Measurements from ENCODE around the gene CPZ. TPM values are rescaled to one million over a fixed set of nuclear protein-coding genes. Genes with fewer than 3 reads are reported as not detected.

The CPZ gene
- total and polyA plus RNA-seq, 10 of the 15 experiments (the other 5 are each of a cell fraction or from before 2014, with no cell fraction given), result not detected

GRCh38 chr4:8590546-8590880 is 2.1 kb upstream of the CPZ start:
- H2AFZ ChIP-seq (ENCODE audit: control insufficient read depth, low read depth, low read length), result no peak overlapping the region
- in situ Hi-C loops (cut with MboI) (loop anchor here (10.0 kb wide), 1 partner anchor 326 kb away; the partner anchor contains the start of gene HTRA3), intact Hi-C loops (cut with micrococcal nuclease; ENCODE audit: unreplicated experiment) (loop anchor here (10.0 kb wide), 1 partner anchor 346 kb away; no protein-coding TSS in a partner anchor)
- no peak overlapping the region for H3K27ac ChIP-seq (ENCODE audit: control insufficient read depth, insufficient read depth)
- TF ChIP-seq ZZZ3 (IDR thresholded peaks at IDR 0.05; ENCODE audit: control insufficient read depth, insufficient read length, low read depth) (no peak), TCF12 (IDR thresholded peaks at IDR 0.05; ENCODE audit: low read depth, low read length) (no peak), STAT1 (conservative IDR thresholded peaks at IDR 0.05) (no peak), SMARCA5 (IDR thresholded peaks at IDR 0.05) (no peak), SP1 (IDR thresholded peaks at IDR 0.05; ENCODE audit: low read depth, low read length) (no peak), EGR1 (IDR thresholded peaks at IDR 0.05; ENCODE audit: borderline replicate concordance in 1 of 2, low read depth in 2 of 2, low read length in 2 of 2) (no peak), HDAC6 (IDR thresholded peaks at IDR 0.05; ENCODE audit: unreplicated experiment) (no peak), MTA3 (IDR thresholded peaks at IDR 0.05; ENCODE audit: borderline replicate concordance, low read length) (no peak)
- 4% methylated on average over 5 of the region's 5 CpGs for WGBS (ENCODE audit: insufficient coverage, insufficient replicate concordance, low lambda C conversion rate, missing lambda C conversion rate)
- no peak overlapping the region for H3K4me3 ChIP-seq
- no TSS peak for BruUV-seq (replicated peaks)
- POLR2A ChIA-PET, result no interaction called here
- no peak for ATAC-seq
- CTCF ChIA-PET, result no interaction called here
- H3K79me2 ChIP-seq (ENCODE audit: control insufficient read depth, insufficient read depth, low read length), result no peaks in the 10 kb centered on the region
- SMC1A ChIA-PET (ENCODE audit: uncharacterized antibody, unreplicated experiment), result no interaction called here
- no peaks in the 10 kb centered on the region for H4K20me1 ChIP-seq (ENCODE audit: control insufficient read depth, insufficient read depth)
- RAD21 ChIA-PET (ENCODE audit: unreplicated experiment), result interaction anchor here (1.2 kb wide), 1 partner anchor 122 kb away, joined by 3 read pairs; no protein-coding TSS in a partner anchor
- DNase-seq (ENCODE audit: low read depth, low spot score), result no peak
- H3K4me1 ChIP-seq (ENCODE audit: control insufficient read depth, insufficient read depth, low read length), result no peaks in the 10 kb centered on the region
- no peaks in the 10 kb centered on the region for H3K9me3 ChIP-seq (replicated peaks; ENCODE audit: control insufficient read depth, insufficient read depth, low read length)
- no peaks in the 10 kb centered on the region for H3K36me3 ChIP-seq (ENCODE audit: control insufficient read depth in 2 of 2, insufficient read depth in 2 of 2, low read length in 1 of 2)
- FAIRE-seq, result no peak
- peaks cover 2 to 9% of the 10 kb centered on the region in 2 experiments; a peak in 3 of 4 replicates for H3K27me3 ChIP-seq (replicated peaks in 1 of 2; ENCODE audit: control insufficient read depth in 2 of 2, insufficient read depth in 2 of 2, low read length in 1 of 2)
- no peak overlapping the region for H3K9ac ChIP-seq (ENCODE audit: control insufficient read depth, insufficient read depth, low read length)
- no peak overlapping the region for H3K4me2 ChIP-seq (ENCODE audit: control insufficient read depth, insufficient read depth)

GRCh38 chr4:8591114-8591513 is 1.5 kb upstream of the CPZ start:
- ChIA-PET RAD21 (ENCODE audit: unreplicated experiment) (no interaction called here), SMC1A (ENCODE audit: uncharacterized antibody, unreplicated experiment) (interaction anchor here (0.5 kb wide), 1 partner anchor 24 kb away, joined by 4 read pairs; no protein-coding TSS in a partner anchor), POLR2A (no interaction called here), CTCF (interaction anchor here (1.5 kb wide), 1 partner anchor 122 kb away, joined by 9 read pairs; no protein-coding TSS in a partner anchor)
- Histone ChIP-seq H3K9ac (ENCODE audit: control insufficient read depth, insufficient read depth, low read length) (no peak overlapping the region), H3K4me3 (no peak overlapping the region), H4K20me1 (ENCODE audit: control insufficient read depth, insufficient read depth) (no peaks in the 10 kb centered on the region), H3K36me3 (ENCODE audit: control insufficient read depth in 2 of 2, insufficient read depth in 2 of 2, low read length in 1 of 2) (no peaks in the 10 kb centered on the region), H3K27ac (ENCODE audit: control insufficient read depth, insufficient read depth) (no peak overlapping the region), H3K4me2 (ENCODE audit: control insufficient read depth, insufficient read depth) (no peak overlapping the region), H2AFZ (ENCODE audit: control insufficient read depth, low read depth, low read length) (no peak overlapping the region), H3K79me2 (ENCODE audit: control insufficient read depth, insufficient read depth, low read length) (no peaks in the 10 kb centered on the region), H3K9me3 (replicated peaks; ENCODE audit: control insufficient read depth, insufficient read depth, low read length) (no peaks in the 10 kb centered on the region), H3K4me1 (ENCODE audit: control insufficient read depth, insufficient read depth, low read length) (no peaks in the 10 kb centered on the region), H3K27me3 (replicated peaks in 1 of 2; ENCODE audit: control insufficient read depth in 2 of 2, insufficient read depth in 2 of 2, low read length in 1 of 2) (peaks cover 2 to 9% of the 10 kb centered on the region in 2 experiments; a peak in 3 of 4 replicates)
- WGBS (ENCODE audit: insufficient coverage, insufficient replicate concordance, low lambda C conversion rate, missing lambda C conversion rate), result 3% methylated on average over 8 of the region's 9 CpGs
- in situ Hi-C loops (cut with MboI) (loop anchor here (10.0 kb wide), 1 partner anchor 326 kb away; the partner anchor contains the start of gene HTRA3), intact Hi-C loops (cut with micrococcal nuclease; ENCODE audit: unreplicated experiment) (loop anchor here (10.0 kb wide), 1 partner anchor 346 kb away; no protein-coding TSS in a partner anchor)
- FAIRE-seq (no peak), ATAC-seq (no peak), DNase-seq (ENCODE audit: low read depth, low spot score) (no peak)
- no TSS peak for BruUV-seq (replicated peaks)
- TF ChIP-seq CHD1 (IDR thresholded peaks at IDR 0.05; ENCODE audit: low read depth, low read length), result no peak
- TF ChIP-seq IRF4 (IDR thresholded peaks at IDR 0.05; ENCODE audit: low read depth, low read length), result no peak
- TF ChIP-seq NFXL1 (IDR thresholded peaks at IDR 0.05; ENCODE audit: borderline replicate concordance), result no peak
- TF ChIP-seq, protein P1, sequence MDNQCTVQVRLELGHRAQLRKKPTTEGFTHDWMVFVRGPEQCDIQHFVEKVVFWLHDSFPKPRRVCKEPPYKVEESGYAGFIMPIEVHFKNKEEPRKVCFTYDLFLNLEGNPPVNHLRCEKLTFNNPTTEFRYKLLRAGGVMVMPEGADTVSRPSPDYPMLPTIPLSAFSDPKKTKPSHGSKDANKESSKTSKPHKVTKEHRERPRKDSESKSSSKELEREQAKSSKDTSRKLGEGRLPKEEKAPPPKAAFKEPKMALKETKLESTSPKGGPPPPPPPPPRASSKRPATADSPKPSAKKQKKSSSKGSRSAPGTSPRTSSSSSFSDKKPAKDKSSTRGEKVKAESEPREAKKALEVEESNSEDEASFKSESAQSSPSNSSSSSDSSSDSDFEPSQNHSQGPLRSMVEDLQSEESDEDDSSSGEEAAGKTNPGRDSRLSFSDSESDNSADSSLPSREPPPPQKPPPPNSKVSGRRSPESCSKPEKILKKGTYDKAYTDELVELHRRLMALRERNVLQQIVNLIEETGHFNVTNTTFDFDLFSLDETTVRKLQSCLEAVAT (IDR thresholded peaks at IDR 0.05), result no peak

Data from GM12878 (cell line).